Endothelial cell of umbilical vein (primary cell): ENCODE measurements around the gene SERBP1. TPM values are rescaled to one million over a fixed set of nuclear protein-coding genes. Genes with fewer than 3 reads are reported as not detected.

Experiments
- BruUV-seq: library from RNA; stranded (reverse); fragments of 400-500 nt; replicated peaks from 2 replicates; lab custom pipeline; 2021; lab: Mats Ljungman, UMichigan
- CTCF ChIA-PET: fragments of 300-600, 350-600 bp; sonication (Branson Sonifier 250); formaldehyde crosslinking; loops from one replicate; lab custom pipeline; 2021; ENCODE audit warnings: antibody characterized with exemption, inconsistent platforms; lab: Charles Lee
- POLR2A ChIA-PET: fragments of 300-600, 350-600 bp; sonication (Branson Sonifier 250); formaldehyde crosslinking; loops from one replicate; lab custom pipeline; 2021; ENCODE audit warnings: antibody characterized with exemption, inconsistent platforms; lab: Charles Lee
- DNase-seq: peaks from one replicate; pipeline ENCODE4 v3.0.0-alpha.2; 2011; ENCODE audit warnings: low read depth, low spot score
- FAIRE-seq: peaks from 2 replicates; lab custom pipeline; 2011; peaks lifted over from hg19 to GRCh38; lab: Jason Lieb, UNC
- H2AFZ ChIP-seq: 2 replicates; pipeline ENCODE4 v1.6.0; 2012; ENCODE audit warnings: low read depth, low read length, control low read depth, inconsistent platforms
- H3K27ac ChIP-seq: 2 replicates; pipeline ENCODE4 v1.5.1; 2011; ENCODE audit warnings: low read depth, mild to moderate bottlenecking, control low read depth, low read length, moderate library complexity; ENCODE audit not compliant: insufficient read depth
- H3K27me3 ChIP-seq, 2 experiments: 2 replicates each; pipeline versions ENCODE4 v1.6.0 to v1.6.1; 2011; ENCODE audit warnings: low read length in 2 of 2, mixed read lengths in 1 of 2; ENCODE audit not compliant: control insufficient read depth in 2 of 2, insufficient read depth in 2 of 2
- H3K36me3 ChIP-seq, 2 experiments: 2 replicates in 1 of 2; 3 replicates in 1 of 2; pipeline ENCODE4 v1.5.1; 2011; ENCODE audit warnings: low read length in 2 of 2, mild to moderate bottlenecking in 1 of 2, moderate library complexity in 1 of 2; ENCODE audit not compliant: control insufficient read depth in 2 of 2, insufficient read depth in 2 of 2; ENCODE audit errors: extremely low read depth in 1 of 2
- H3K4me1 ChIP-seq: 3 replicates; pipeline ENCODE4 v1.5.1; 2011; ENCODE audit warnings: mild to moderate bottlenecking, low read length; ENCODE audit not compliant: control insufficient read depth, insufficient read depth; ENCODE audit errors: extremely low read depth
- H3K4me2 ChIP-seq: 2 replicates; pipeline ENCODE4 v1.6.1; 2011; ENCODE audit warnings: low read length, control low read depth, mixed read lengths; ENCODE audit not compliant: insufficient read depth
- H3K4me3 ChIP-seq, 3 experiments: fragments of 200-600 bp in 1 of 3; sonication (generic), shearing (Covaris generic) in 1 of 3; replicated peaks in 1 of 3; 2 replicates each; pipeline ENCODE4 v1.5.1; 2011 to 2016; ENCODE audit warnings: control low read depth in 3 of 3, low read length in 3 of 3, mild to moderate bottlenecking in 2 of 3, inconsistent platforms in 1 of 3, low read depth in 1 of 3, moderate library complexity in 1 of 3; ENCODE audit not compliant: insufficient read depth in 1 of 3
- H3K79me2 ChIP-seq: 2 replicates; pipeline ENCODE4 v1.6.0; 2012; ENCODE audit warnings: low read length, inconsistent platforms; ENCODE audit not compliant: control insufficient read depth, insufficient read depth
- H3K9ac ChIP-seq: replicated peaks from 2 replicates; pipeline ENCODE3; 2011; ENCODE audit warnings: low read length, control low read depth; ENCODE audit not compliant: insufficient read depth; ENCODE audit errors: extremely low read depth
- H3K9me1 ChIP-seq: replicated peaks from 3 replicates; pipeline ENCODE4 v1.6.0; 2011; ENCODE audit warnings: mild to moderate bottlenecking, low read length; ENCODE audit not compliant: control insufficient read depth, insufficient read depth; ENCODE audit errors: extremely low read depth
- H3K9me3 ChIP-seq: replicated peaks from 2 replicates; pipeline ENCODE4 v1.5.1; 2012; ENCODE audit warnings: low read length, inconsistent platforms; ENCODE audit not compliant: control insufficient read depth, insufficient read depth
- H4K20me1 ChIP-seq: replicated peaks from 2 replicates; pipeline ENCODE3; 2011; ENCODE audit warnings: mild to moderate bottlenecking, low read length; ENCODE audit not compliant: control insufficient read depth, insufficient read depth; ENCODE audit errors: extremely low read depth
- CTCF ChIP-seq, 2 donors: IDR thresholded peaks; 1 replicate in 1 of 2; 2 replicates in 1 of 2; pipeline ENCODE4 v1.5.1; 2011; ENCODE audit warnings: low read length in 2 of 2, mild to moderate bottlenecking in 2 of 2, moderate library complexity in 2 of 2, control low read depth in 1 of 2, inconsistent platforms in 1 of 2, low read depth in 1 of 2; ENCODE audit not compliant: insufficient read depth in 1 of 2; ENCODE audit errors: extremely low read depth in 1 of 2
- FOS ChIP-seq: IDR thresholded peaks from 2 replicates; pipeline ENCODE4 v1.6.1; 2011; ENCODE audit warnings: mild to moderate bottlenecking, low read length, moderate library complexity, borderline replicate concordance; ENCODE audit not compliant: insufficient read depth
- JUN ChIP-seq: IDR thresholded peaks from 2 replicates; pipeline ENCODE4 v1.6.1; 2011; ENCODE audit warnings: borderline replicate concordance, low read depth; ENCODE audit not compliant: insufficient read length, insufficient read depth
- POLR2A ChIP-seq: IDR thresholded peaks from 2 replicates; pipeline ENCODE4 v1.6.1; 2012; ENCODE audit warnings: low read depth, mild to moderate bottlenecking, control low read depth, low read length
- POLR2AphosphoS5 ChIP-seq: IDR thresholded peaks from 2 replicates; pipeline ENCODE4 v1.6.1; 2012; ENCODE audit warnings: low read depth, mild to moderate bottlenecking, control low read depth, low read length, moderate library complexity; ENCODE audit not compliant: insufficient read depth
- dilution Hi-C: fragments of 300-500 bp; cut with MboI; formaldehyde crosslinking; loops from one replicate; pipeline ENCODE4 v1.15.0; 2019; ENCODE audit warnings: low sequenced_read_pairs; ENCODE audit not compliant: extremely low pct_ligation_motif_present
- intact Hi-C: fragments of 100-400 bp; cut with micrococcal nuclease; formaldehyde crosslinking; loops from one replicate; pipeline ENCODE4 v1.10.0; 2022
- polyA plus RNA-seq, 4 experiments: library from polyadenylated mRNA; depleted of rRNA in 3 of 4; stranded (reverse) in 3 of 4; unstranded in 1 of 4; fragments of >200 nt; gene quantifications; 2 replicates each; pipeline versions ENCODE4 v1.2.1 to v1.2.3, GENCODE V29; 2011 to 2012; ENCODE audit warnings: missing spikeins in 1 of 4
- small RNA-seq: library from RNA; depleted of rRNA; stranded (forward); fragments of <200 nt; gene quantifications from one replicate; pipeline ENCODE3, GENCODE V24; 2012; ENCODE audit warnings: low replicate concordance, low read depth; ENCODE audit not compliant: insufficient read depth, insufficient read length
- total RNA-seq: library from RNA; stranded (reverse); gene quantifications from 2 replicates; pipeline ENCODE4 v1.2.3, GENCODE V29; 2021
- TF ChIP-seq, protein P1 (sequence below): IDR thresholded peaks from 2 replicates; pipeline ENCODE4 v1.6.1; 2011; ENCODE audit not compliant: insufficient read depth, insufficient read length

Gene SERBP1
- total and polyA plus RNA-seq, 2 donors (not counting 3 experiments of a cell fraction or from before 2014, with no cell fraction given) = 145 to 293 TPM

DNA sequence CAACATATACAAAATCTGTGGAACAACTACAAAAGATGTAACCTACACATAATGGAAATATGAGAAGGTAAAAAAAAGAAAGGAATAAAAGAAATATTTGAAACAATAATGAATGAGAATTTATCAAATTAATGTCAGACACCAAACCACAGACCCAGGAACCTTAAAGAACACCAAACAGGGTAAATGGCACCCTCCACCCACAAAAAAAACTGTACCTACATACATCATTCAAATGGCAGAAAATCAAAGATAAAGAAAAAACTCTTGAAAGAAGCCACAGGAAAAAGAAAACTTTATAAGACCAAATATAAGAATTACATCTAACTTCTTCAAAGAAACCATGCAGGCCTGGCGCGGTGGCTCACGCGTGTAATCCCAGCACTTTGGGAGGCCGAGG is 68.6 kb downstream of the SERBP1 start:
- no TSS peak for BruUV-seq
- Histone ChIP-seq H3K9me1 (no peaks in the 10 kb centered on the region), H3K9ac (no peak overlapping the region), H3K4me3 (no peak overlapping the region), H4K20me1 (no peaks in the 10 kb centered on the region), H3K36me3 (no peaks in the 10 kb centered on the region), H3K4me1 (no peaks in the 10 kb centered on the region), H3K79me2 (no peaks in the 10 kb centered on the region), H3K27ac (no peak overlapping the region), H3K27me3 (no peaks in the 10 kb centered on the region), H2AFZ (no peak overlapping the region), H3K9me3 (no peaks in the 10 kb centered on the region), H3K4me2 (no peak overlapping the region)
- no peak for TF ChIP-seq POLR2AphosphoS5
- no peak for TF ChIP-seq POLR2A
- TF ChIP-seq JUN = no peak
- TF ChIP-seq, protein P1, sequence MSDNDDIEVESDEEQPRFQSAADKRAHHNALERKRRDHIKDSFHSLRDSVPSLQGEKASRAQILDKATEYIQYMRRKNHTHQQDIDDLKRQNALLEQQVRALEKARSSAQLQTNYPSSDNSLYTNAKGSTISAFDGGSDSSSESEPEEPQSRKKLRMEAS = no peak
- TF ChIP-seq CTCF (IDR thresholded peaks at IDR 0.05; ENCODE audit: extremely low read depth in 1 of 2, insufficient read depth in 1 of 2, low read depth in 1 of 2, low read length in 2 of 2) = no peak
- intact Hi-C loops = no loop called here
- ChIA-PET POLR2A (no interaction called here), CTCF (no interaction called here)
- dilution Hi-C loops = no loop called here
- no peak for FAIRE-seq
- no peak for DNase-seq

- no peak overlapping the region for H3K9ac ChIP-seq
- no peaks in the 10 kb centered on the region for H3K36me3 ChIP-seq
- no peaks in the 10 kb centered on the region for H3K9me1 ChIP-seq
- no peaks in the 10 kb centered on the region for H3K9me3 ChIP-seq
- no peak for FAIRE-seq
- no peaks in the 10 kb centered on the region for H4K20me1 ChIP-seq
- ChIA-PET POLR2A (no interaction called here), CTCF (no interaction called here)
- H3K27me3 ChIP-seq = no peaks in the 10 kb centered on the region
- H3K4me2 ChIP-seq = no peak overlapping the region
- H3K4me3 ChIP-seq = no peak overlapping the region
- H2AFZ ChIP-seq = no peak overlapping the region
- intact Hi-C loops = no loop called here
- no peak overlapping the region for H3K27ac ChIP-seq
- dilution Hi-C loops = no loop called here
- H3K4me1 ChIP-seq = no peaks in the 10 kb centered on the region
- no TSS peak for BruUV-seq
- TF ChIP-seq FOS = no peak
- no peak for DNase-seq
- H3K79me2 ChIP-seq = no peaks in the 10 kb centered on the region
Measured at GRCh38 chr1:67359592-67359991, 70.6 kb downstream of the SERBP1 start.

Small RNA genes lying within 50 kb of the gene (small RNA-seq; reads per million reads assigned to genes)
- not detected for gene RNU6-387P

Other genes with a start within 250 kb of the SERBP1 start
- gene IL12RB2, start 122.5 kb downstream of the SERBP1 start, total RNA-seq = 0.42 and 0.48 TPM in 2 replicates
- 0.05 TPM in 1 of 2 replicates, not detected in the other for gene IL12RB2, start 122.5 kb downstream of the SERBP1 start, polyA plus RNA-seq